Activated CD8-positive, alpha-beta memory T cell treated with anti-CD3 and anti-CD28 coated beads for 24 hours (primary cell): ENCODE data around the gene SAMD14.

Source experiments
- DNase-seq: peaks from one replicate; pipeline ENCODE4 v3.0.0-alpha.2; 2020

SAMD14 gene

DNA sequence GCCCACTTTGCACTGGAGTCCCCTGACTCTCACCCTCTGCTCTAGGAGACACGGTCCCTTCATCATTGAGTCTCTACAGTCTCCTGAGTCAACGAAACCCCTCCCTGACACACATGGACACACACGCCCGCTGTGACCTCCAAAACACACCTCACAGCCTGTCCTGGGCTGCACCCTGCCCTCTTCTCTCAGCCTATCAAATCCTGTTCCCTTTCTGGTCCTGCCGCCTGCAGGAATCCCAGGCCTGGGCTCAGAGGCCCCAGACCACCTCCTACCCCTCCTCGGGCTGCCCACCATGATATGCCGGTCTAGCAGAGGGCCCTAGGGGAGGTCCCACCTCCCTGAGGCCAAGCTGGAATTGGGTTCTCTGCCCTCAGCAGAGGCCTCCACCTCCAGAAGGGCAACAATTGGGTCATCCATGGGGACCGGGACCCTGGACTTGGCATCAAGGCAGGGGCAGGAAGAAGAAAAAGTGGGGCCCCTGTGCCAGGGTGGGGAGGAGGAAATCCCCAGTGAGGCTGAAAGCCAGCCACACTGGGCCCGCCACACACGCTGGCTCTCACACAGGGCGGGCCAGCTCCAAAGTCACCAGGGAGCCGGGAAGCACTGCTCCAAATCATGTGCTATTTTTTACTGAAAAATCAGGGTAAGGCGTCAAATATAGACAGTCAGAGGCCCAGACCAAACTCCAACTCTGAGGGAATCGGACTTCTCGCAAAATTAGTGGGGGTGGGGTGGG is 17.1 kb upstream of the SAMD14 start:
- DNase-seq = no peak

DNA sequence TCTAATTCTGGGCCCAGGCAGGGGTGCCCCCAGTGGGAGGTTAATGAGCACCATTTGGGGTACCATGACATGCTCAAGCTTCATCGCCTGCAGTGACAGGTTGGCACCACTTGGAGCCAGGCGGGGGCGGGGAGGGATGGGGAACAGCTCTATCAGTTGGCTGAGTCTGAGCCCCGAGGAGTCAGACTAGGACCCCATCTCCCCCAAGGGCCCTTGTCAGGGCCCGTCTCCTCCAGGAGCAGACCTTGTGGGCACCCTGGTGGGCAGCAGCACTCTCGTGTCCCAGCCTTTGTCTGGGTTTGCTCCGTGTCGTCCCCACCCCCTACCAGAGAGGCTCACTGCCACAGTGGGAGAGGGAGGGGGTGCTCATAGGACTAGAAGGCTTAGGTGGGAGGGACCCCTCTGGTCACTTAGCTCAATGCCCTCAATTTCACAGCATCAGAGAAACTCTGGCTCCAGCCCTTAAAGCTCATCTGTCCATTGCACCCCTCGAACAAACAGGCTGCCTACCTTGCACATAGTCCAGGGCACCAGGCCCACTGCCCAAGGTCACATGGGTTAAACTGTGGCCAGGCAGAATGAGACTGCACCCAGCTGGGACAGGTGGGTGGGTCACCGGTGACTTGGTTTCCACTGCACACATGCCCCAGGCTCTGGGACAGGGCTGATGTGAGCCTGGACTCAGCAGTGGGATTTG is 16.4 kb upstream of the SAMD14 start:
- no peak for DNase-seq

DNA sequence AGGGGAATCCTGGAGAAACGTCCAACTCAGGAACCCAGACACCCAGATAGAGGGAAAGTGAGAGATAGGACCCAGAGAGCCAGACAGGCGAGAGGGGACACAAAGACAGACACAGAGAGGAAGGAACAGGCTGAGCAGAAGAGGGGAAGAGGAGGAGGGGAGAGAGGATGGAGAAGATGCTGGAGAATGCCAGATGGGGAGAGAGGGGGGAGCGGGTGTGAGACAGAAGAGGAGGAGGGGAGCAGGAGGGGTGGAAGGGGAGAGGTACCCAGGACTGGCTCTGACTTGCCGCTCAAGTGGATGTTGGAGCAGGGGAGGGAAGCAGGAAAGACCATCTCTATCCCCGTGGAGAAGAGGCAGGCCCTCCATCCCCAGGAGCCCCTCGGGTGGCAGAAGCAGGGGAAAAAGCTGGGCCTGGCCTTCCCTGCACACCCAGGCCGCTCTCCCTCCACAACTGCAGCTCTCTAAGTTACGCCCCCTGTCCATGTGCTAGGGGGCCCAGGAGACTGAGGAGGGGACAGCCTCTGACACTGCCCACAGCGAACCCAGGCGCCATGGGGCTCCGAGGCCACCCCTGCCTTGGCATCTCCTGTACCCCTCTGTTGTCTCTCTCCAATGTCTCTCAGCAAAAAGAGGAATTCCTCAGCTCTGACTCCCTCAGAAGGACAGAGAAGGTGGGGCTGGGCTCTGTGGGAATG is 15.7 kb upstream of the SAMD14 start:
- no peak for DNase-seq

DNA sequence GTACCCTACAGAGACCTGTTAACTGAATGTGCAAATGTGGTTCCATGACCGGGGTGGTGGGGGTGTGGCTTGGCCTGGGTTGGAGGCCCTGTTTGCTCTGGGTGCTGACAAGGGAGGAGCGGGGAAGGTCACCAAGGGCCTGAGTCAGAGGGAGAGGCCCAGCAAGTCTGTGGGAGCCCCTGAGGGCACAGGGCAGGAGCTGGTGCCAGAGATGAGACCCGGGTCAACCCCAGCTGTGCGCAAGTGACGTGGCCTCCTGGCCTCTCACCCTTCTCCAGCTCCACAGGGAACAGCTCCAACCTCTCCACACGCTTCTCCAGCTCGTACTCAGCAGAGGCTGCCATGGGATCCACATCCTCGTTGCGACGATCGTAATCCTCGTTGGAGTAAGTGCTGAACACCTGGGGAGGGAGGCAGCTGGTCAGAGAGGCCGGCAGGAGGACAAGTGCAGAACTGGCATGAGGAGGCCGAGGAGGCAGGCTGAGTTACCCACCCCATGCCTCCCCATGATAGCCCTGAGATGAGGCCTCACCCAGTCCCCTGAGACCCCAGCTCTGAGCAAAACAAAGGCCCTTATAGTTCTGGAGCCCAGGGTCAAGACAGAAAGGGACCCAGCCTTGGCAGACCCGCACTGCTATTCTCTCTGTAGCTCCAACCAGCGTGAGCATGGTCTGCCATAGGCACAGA is 15.0 kb upstream of the SAMD14 start:
- no peak for DNase-seq

DNA sequence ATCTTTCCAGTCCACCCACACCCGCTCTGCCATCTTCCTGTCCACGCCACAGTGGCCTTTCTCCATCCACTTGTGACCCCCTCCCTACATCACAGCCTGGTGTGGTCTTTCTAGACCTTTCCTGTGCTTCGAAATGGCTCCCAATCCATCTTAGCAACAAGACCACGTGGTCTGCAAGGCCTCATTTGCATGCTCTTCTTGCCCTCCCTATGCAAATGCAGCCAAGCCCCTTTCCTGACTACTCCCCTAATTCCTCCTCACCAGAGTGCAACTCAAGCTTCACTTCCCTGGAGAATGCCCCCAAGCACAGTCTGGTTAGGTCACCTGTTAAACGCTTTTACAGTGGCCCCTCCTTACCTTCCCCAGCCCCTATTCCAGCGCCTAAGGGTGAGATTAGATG is 14.4 kb upstream of the SAMD14 start:
- no peak for DNase-seq

DNA sequence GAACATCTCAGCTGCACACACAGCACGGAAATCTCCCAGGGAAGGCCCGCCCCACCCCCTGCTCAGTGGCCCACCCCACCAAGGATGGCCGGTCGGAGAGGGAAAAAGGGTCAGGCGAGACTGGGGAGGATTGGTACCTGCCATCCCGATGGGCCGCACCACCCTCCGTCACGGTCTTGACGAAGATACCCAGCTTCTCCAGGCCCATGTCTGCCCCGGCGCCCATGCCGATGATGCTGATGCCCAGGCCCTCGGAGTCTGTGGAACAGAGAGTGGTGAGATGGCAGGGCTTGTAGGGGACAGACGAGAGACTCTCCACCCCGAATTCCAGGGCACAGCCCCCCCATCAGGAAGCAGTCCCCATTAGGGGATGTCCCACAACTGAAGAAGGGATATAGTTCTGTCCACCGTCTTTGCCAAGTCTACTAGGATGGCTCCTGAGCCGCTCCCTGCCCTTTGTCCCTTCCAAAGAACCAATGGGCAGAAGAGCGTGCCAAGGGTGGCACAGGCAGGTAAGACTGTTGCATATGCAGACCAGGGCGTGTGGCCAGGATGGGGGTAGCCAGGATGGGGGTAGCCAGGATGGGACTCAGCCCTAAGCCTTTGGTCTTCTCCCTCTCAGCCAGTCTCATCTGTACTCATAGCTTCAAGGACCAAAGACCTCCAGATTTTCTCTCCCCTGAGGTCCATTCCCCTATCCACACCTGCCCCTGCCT is 13.7 kb upstream of the SAMD14 start:
- no peak for DNase-seq

DNA sequence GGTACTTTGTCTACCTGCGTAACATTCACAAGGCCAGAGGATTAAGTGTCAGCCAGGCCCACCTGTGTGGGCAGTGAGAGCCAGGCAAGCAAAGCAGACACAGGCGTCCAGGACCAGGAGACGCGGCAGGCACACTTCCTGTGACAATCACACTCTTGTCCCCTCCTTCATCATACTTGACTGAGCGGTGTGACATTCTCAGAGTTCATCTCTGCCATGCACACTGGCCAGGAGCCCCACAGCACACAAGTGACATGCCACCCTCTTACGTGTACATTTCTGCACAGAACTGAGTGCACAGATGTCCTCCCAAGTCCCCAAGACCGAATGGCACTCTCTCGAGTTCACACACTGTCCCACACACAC is 11.8 kb upstream of the SAMD14 start:
- DNase-seq = no peak

DNA sequence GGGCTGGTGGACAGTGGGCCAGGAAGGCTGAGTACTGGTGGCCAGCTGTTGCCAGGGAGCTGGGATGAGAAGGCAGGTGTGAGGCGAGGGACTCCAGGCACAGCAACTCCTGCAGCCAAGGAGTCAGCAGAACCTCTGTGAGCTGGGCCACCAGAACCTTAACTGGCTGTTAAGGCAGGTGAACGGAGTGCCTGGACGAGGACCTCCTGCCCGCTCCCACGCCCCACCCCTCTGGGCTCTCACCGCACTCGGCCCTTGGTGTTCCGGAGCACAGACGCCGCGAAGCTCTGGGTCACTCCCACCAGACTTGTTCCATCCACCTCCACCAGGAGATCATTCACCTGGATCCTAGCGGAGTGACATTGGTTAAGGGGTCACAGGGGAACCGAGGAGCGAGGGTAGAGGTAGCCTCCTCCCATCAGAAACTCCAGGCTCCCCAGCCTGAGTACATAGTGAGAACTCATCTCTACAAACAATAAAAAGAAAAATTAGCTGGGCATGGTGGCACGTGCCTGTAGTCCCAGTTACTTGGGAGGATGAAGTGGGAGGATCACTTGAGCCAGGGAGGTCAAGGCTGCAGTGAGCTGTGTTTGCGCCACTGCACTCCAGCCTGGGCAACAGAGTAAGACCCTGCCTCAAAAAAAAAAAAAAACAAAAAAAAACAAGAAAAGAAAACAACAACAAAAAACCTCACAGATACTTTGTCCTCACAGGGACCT is 11.2 kb upstream of the SAMD14 start:
- no peak for DNase-seq

DNA sequence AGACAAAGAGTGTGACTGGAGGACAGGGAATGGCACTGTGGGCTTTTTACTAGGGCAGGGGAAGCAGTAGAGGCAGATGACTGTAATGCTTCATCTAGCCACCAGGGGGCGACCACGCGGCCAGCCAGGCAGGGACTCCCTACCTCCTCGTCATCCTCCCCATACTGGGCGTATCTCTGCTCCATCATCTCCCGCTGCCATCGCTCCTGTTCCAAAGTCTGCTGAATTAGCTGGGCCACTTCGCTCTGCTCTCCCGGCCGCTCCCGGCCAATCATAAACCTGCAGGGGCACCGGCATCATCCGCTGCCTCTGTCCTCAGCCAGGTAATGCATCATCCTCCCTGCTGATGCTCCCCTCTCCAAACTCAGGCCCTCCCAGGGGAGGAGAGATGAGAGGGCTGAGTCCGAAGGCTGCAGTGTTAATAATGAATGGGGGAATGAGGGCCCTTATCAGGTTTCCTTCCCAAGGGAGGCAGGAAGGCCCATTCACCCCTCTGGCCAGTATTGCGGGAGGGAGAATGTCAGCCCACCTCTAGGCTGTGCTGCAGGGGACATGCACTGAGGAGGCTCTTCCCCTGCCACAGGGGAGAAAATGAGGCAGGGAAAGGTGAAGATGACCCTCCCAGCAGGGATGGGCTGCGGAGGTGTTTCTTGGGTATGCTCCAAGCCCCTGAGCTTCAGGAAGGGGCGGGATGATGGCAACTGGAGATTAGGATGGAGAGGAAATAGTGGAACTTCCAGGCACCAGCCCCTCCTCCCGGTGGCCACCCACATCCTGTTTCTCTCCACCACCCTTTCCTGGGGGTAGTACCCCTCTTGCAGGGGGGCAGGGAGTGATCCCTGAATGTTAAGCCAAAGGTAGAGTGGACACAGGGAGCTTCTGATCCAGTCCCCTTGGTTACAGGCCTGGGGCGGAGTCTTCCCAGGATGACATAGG is 10.3 kb upstream of the SAMD14 start:
- peak; percentile 92 for DNase-seq

DNA sequence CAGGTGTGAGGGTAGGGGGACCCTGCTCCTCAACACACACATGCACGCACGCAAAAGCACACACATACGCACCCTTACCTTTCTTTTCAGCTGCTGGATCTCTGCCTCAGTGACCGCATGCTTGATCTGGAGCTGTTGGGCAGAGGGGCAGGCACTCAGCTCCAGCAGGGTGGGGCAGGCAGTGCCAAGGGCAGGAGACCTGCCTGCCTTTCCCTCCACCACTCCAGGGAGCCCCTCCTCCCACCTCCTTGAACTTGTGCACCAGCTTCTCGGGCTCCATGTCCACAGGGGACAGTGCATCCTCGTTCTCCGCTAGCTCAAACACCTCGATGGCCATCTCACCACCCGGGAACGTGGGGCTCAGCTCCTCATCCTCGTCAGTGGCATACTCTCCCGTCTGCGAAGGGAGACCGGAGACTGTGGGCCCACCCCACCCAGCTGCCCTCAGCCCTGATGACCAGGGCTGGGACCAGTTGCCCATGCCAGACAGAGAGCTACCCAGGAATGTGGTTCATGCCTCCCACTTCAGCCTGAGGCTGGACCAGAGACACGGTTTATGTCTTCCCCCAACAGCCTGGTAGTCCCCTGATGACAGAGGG is 9.3 kb upstream of the SAMD14 start:
- no peak for DNase-seq

DNA sequence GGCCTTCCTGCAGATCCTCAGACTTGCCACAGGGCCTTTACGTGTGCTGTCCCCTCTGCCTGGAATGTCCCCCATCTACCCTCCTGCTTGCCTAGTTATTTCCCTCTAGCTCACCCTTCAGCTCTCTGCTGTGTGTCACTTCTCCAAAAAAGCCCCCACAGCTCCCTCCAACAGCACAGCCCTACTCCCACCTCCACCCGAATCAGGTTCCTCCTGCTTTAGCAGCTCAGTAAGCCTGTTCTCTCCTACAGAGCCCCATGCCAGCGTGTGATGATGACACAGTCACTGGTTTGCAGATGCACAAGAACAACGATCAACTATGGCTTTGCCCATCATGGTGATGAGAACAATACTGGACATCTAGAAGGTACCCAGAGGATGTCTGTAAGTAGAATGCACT is 7.1 kb upstream of the SAMD14 start:
- DNase-seq = no peak

DNA sequence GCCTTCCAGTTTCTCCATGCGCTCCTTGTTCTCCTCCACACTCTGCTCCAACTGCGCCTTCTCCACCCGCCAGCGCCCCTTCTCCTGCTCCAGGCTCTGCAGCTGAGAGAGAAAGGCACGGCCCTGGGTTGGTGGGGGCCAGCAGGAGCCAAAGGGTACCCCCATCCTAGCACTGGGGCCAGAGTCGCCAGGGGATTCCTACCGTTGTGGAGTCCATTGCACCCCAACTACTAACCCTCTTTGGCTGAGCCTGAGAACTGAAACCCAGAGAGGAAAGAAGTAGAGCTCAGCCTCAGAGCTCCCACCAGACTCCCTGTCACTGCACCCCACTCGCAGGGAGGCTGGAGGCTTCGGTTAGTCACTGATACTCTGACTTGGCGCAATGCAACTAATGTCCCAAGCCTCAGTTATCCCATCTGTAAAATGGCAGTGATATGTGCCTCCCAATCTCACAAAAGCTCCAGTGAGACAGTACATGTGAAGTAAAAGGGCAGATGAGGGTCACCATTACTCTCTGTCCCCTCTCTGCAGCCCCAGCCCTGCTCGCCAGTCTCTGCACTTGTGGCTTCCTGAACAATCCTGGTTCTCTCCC is 6.2 kb upstream of the SAMD14 start:
- DNase-seq = no peak

DNA sequence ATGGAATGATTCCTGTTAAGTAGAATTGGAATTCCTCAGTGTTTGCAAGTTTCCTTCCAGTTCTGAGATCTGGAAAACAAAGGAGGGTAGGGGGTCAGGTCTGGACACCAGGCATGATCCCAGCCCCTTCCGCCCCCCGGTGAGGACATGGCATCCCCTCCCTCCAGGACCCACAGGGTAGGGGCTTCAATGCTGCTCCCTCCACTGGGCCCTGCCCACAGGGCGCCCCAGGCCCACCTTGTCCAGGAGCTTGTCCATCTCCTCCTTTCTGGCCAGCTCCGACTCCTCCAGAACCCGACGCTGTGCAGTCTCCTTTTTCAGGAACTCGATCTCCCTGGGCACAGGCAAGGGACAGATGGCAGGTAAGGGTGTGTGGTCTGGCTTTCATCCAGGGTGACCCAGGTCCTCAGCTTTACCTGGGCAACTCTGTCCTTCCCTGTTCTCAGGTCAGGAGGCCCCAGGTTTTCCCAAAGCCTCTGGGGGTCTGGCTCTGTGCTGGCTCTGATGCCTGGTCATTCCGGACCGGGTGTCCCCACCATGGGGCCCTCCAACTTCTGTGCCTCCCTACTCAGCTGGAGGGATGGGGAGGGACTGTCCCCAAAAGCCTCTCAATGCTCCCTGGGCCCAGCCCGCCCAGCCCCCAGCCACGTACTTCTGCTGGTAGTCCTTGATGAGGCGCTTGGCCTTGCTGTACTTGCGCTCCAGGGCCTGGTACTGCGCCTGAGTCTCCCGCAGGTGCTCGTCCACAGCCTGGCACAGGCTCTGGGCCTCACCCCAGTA is 5.5 kb upstream of the SAMD14 start:
- no peak for DNase-seq

DNA sequence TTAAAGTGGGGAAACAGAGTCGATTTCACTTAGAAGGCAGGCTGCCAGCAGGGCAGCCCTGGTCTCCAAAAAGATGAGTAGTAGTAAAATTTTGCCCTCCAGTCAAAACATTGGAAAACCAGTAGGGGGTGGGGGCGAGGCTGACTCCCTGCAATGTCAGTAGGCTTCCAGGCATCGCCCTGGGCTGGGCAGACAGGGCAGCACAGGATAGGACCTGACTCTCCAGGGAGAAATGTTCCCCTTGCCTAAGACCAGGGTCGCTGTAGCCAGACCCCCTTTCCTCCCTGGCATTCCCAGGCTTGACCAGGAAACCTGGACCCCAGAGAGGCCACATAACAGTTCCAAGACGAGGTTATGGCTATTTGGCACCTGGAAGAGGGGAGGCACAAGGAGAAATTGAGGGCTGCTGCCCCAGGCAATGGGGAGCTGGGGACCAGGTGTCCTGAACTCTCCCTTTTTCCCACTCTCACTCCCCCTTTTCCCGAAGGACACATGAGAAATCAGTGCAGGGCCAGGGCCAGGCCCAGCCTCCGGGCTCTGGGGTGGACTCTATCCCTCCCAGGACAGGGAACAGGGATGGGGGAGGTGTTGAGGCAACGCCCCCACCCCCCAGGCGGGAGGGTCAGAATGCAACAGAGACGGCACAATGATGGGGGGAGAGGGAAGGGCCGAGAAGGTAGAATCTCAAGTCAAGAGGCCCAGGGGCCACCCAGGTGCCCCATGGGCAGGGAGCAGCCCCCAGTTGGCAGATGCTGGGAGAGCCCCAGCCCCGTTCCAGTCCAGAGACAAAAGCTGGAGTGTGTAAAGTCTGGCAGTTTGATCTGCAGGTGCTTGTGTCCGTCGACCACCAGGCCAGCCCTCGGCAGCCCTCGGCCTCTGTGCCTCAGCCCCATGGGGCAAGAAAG is 4.5 kb upstream of the SAMD14 start:
- DNase-seq = no peak

DNA sequence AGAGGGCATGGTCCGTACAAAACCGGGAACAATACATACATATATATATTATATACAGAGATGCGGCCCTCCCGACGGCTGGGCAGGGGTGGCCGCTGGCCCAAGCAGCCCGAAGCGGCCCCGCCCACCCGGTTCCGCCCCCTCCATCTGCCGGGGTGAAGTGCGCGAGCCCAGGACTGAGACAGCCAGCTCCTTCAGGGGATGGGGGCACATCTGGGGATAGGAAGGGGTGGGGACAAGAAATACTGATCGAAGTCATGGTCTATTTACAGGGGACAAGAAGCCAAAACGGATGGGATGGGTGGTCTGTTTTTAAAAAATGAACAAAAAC is 3.8 kb upstream of the SAMD14 start:
- DNase-seq = no peak

DNA sequence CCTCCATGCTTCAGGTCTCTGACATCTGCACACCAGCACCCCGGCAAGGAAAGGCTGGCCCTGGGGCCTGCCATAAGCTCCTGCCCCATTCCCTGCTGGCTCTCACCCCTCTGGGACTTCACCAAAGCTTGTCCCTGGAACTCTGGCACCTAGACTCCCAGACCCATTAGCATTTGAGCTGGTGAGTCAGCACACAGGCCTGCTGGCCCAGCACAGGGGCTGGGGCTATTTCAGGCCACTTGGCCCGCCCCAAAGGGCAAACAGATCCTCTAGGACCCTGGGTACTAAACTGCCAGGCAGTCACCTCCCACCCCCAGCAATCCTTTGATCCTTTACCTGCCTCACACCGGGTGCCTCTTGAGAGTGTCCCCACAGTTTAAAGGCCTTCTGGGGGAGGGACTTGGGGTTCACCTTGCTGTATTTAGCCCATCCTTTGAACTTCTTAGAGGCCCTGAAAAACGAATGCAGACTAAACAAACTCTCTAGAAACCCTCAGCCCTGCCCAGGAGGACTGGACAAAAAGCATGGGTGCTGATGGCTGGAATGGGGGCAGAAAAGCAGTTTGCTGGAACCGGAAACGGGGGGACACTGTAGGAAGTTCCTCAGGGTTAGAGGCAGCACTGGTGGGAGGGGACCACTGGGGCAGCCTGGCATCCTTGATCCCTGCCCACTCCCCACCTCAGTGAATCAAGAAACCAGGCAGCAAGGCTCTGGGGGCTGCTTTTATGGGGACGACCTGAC is 3.2 kb upstream of the SAMD14 start:
- no peak for DNase-seq

DNA sequence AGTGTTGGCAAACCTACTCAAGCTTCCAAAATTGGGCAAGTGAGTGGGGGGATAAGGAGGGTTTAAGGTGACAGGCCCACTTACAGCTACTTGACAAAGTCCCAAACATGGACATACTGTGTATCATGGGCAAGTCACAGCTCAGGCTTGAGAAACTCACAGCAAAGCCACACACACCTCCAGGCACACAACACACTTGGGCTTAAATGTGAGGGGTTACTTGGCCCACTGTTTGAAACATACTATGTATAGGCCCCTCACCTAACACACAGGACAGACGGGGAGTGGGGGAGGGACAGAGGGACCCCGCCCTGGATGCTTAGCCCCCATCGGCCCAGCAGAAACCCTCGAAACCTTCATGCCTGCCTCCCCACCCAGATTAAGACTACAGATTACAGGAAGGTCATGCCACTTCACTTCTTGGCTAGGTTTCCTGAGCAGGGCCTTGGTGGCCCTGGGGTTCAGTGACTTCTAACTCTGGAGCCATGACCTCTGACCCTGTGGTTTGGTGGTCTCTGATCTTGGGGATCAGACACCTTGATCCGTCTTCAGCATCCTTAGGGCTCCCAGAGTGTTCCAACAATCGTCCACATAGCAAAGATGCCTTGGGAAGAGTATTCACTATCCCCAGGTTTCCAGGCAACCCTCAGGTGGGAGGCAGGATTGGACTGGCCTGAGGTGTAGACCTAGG is 2.3 kb upstream of the SAMD14 start:
- DNase-seq = no peak
